Smooth muscle cell (in vitro differentiated cells): ENCODE results near the gene ITPKC. TPM values are rescaled to one million over a fixed set of nuclear protein-coding genes. Genes with fewer than 3 reads are reported as not detected.

Experiments
- DNase-seq: peaks from one replicate; lab custom pipeline; 2025; ENCODE audit not compliant: unreplicated experiment; lab: John Stamatoyannopoulos, UW
- H2AFZ ChIP-seq: fragments of 200-600 bp; sonication (generic); 2 replicates; pipeline ENCODE4 v1.6.0; 2016; ENCODE audit warnings: antibody characterized with exemption, low read depth, mild to moderate bottlenecking
- H3F3A ChIP-seq: fragments of 200-600 bp; sonication (generic); 2 replicates; pipeline ENCODE4 v1.6.0; 2017; ENCODE audit warnings: antibody characterized with exemption, low read depth
- H3K27ac ChIP-seq: fragments of 200-600 bp; sonication (generic); 2 replicates; pipeline ENCODE4 v1.5.1; 2016; ENCODE audit warnings: low read depth, mild to moderate bottlenecking
- H3K27me3 ChIP-seq: fragments of 200-600 bp; sonication (generic); 2 replicates; pipeline ENCODE4 v1.6.1; 2016; ENCODE audit warnings: low read depth, mild to moderate bottlenecking
- H3K36me3 ChIP-seq: fragments of 200-600 bp; sonication (generic); 2 replicates; pipeline ENCODE4 v1.5.1; 2016; ENCODE audit warnings: low read depth
- H3K4me1 ChIP-seq: fragments of 200-600 bp; sonication (generic); 2 replicates; pipeline ENCODE4 v1.5.1; 2016; ENCODE audit warnings: low read depth
- H3K4me2 ChIP-seq: fragments of 200-600 bp; sonication (generic); 2 replicates; pipeline ENCODE4 v1.6.0; 2016; ENCODE audit warnings: mild to moderate bottlenecking
- H3K4me3 ChIP-seq: fragments of 200-600 bp; sonication (generic); 2 replicates; pipeline ENCODE4 v1.5.1; 2016; ENCODE audit warnings: mild to moderate bottlenecking
- H3K79me2 ChIP-seq: fragments of 200-600 bp; sonication (generic); 2 replicates; pipeline ENCODE4 v1.6.0; 2016; ENCODE audit warnings: low read depth, mild to moderate bottlenecking
- H3K9ac ChIP-seq: fragments of 200-600 bp; sonication (generic); 2 replicates; pipeline ENCODE4 v1.6.0; 2016; ENCODE audit warnings: low read depth
- H3K9me3 ChIP-seq: fragments of 200-600 bp; sonication (generic); replicated peaks from 2 replicates; pipeline ENCODE4 v1.5.1; 2016; ENCODE audit warnings: low read depth
- H4K20me1 ChIP-seq: fragments of 200-600 bp; sonication (generic); 2 replicates; pipeline ENCODE4 v1.6.0; 2016; ENCODE audit warnings: low read depth
- WGBS: methylation state at CpG from one replicate; pipeline ENCODE4 v1.1.7; 2016; ENCODE audit warnings: low lambda C conversion rate; 5-methylcytosine and 5-hydroxymethylcytosine counted together
- polyA plus RNA-seq: library from polyadenylated mRNA; unstranded; fragments of >200 nt; fragmentation: Nextera tagmentation; extraction: Ambion mirVana; gene quantifications from 2 replicates; pipeline ENCODE4 v1.2.1, GENCODE V29; 2016
- total RNA-seq: library from RNA; depleted of rRNA; stranded (reverse); fragments of >200 nt; gene quantifications from 2 replicates; pipeline ENCODE4 v1.2.3, GENCODE V29; 2014
- TF ChIP-seq, protein P1 (sequence below): fragments of 200-600 bp; sonication (generic); IDR thresholded peaks from 2 replicates; pipeline ENCODE4 v1.5.1; 2017; ENCODE audit warnings: borderline replicate concordance, mild to moderate bottlenecking, antibody characterized with exemption; ENCODE audit not compliant: insufficient read depth, poor library complexity, severe bottlenecking

ITPKC gene
- total and polyA plus RNA-seq, 2 experiments from 2014 or later = 24.1 to 25.0 TPM

DNA sequence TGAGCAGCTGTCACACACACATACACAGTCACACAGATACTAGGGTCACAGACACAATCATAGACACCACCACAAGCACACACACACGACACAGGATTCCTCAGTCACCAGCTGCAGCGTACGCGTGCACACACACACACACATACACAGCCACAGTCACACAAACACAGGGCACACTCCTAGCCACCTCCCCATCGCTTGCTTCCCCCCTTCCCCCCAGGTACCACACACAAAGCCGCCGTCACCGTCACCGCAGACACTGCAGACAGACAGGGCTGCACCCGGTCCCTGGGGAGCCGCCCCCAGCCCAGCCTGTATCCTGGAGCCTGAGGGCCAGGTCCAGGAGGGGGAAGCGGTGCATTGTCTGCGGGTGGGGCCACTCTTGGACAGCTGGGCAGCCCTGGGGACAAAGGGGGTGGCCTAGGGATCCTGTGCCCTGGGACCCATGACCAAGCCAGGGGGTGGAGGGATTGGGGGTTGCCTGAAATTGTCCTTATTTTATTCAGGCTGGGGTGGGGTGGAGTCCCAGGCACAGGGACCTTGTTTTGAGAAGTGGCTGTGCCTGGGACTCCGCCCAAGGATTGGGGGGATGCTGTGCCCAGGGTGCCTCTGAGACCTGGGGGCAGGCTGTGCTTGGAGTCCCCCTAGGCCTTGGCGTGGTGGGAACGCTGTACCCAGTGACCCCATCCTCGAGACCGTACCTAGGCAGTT lies 27.4 kb upstream of the ITPKC start:
- Histone ChIP-seq H3K4me2 (peak overlapping the region; percentile 98), H4K20me1 (peaks cover 42% of the 10 kb centered on the region), H3K79me2 (peaks cover 30% of the 10 kb centered on the region), H3K9me3 (no peaks in the 10 kb centered on the region), H3K4me3 (peak overlapping the region; percentile 89), H3K4me1 (peaks cover 17% of the 10 kb centered on the region), H3K27me3 (no peaks in the 10 kb centered on the region), H3K27ac (peak overlapping the region; percentile 13), H3F3A (no peaks in the 10 kb centered on the region), H3K36me3 (no peaks in the 10 kb centered on the region), H3K9ac (peak overlapping the region; percentile 71), H2AFZ (no peak overlapping the region)
- 17% methylated on average over 18 of the region's 18 CpGs for WGBS
- DNase-seq = no peak
- TF ChIP-seq, protein P1, sequence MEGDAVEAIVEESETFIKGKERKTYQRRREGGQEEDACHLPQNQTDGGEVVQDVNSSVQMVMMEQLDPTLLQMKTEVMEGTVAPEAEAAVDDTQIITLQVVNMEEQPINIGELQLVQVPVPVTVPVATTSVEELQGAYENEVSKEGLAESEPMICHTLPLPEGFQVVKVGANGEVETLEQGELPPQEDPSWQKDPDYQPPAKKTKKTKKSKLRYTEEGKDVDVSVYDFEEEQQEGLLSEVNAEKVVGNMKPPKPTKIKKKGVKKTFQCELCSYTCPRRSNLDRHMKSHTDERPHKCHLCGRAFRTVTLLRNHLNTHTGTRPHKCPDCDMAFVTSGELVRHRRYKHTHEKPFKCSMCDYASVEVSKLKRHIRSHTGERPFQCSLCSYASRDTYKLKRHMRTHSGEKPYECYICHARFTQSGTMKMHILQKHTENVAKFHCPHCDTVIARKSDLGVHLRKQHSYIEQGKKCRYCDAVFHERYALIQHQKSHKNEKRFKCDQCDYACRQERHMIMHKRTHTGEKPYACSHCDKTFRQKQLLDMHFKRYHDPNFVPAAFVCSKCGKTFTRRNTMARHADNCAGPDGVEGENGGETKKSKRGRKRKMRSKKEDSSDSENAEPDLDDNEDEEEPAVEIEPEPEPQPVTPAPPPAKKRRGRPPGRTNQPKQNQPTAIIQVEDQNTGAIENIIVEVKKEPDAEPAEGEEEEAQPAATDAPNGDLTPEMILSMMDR = no peak

DNA sequence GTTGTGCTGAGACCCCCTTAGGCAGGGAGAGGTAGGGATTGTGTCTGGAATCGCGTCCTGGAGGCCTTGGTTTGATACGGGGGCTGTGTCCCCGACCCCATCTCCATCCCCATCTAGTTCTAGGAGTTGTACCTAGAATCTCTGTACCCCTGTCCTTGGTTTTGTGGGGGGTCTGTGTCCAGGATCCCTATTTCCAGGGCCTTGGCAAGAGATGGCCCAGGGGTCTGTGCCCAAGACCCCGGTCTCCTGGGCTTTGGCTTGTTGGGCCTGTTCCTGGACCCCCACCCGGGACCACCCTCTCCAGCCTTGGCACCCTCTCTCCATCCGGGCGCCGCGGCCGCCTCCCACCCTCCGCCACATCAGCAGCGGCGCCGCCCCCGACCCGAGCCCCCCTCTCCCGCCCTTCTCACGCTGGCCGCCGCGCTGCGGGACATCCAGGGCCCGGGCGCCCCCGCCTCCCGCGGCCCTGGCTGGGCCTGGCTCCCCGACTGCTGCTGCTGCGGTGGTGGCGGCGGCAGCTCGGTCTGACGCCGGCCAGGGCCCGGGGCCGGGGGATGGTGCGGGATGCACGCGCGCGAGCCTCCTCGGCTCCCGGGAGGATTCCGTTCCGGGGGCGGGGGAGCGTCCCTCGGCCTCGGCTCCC lies 26.7 kb upstream of the ITPKC start, which contains the start of gene NUMBL:
TSS of gene NUMBL (minus strand) at position 602 of the 643 bp plus-strand sequence. CDS start at position 434, 168 bp downstream.
- Histone ChIP-seq H3K4me2 (peak within 1 kb of the TSS; percentile 98), H3K36me3 (no peaks in the 10 kb centered on the region), H3F3A (no peaks in the 10 kb centered on the region), H3K9me3 (no peaks in the 10 kb centered on the region), H3K4me3 (peak within 1 kb of the TSS; percentile 89), H3K4me1 (peaks cover 17% of the 10 kb centered on the region), H3K9ac (peak within 1 kb of the TSS; percentile 71), H3K27me3 (no peaks in the 10 kb centered on the region), H2AFZ (peak within 1 kb of the TSS; percentile 45), H4K20me1 (peaks cover 36% of the 10 kb centered on the region), H3K79me2 (peaks cover 30% of the 10 kb centered on the region), H3K27ac (peak within 1 kb of the TSS; percentile 70)
- TF ChIP-seq, protein P1 = no peak
- WGBS = 1% methylated on average over 31 of the region's 50 CpGs
- DNase-seq = no peak

DNA sequence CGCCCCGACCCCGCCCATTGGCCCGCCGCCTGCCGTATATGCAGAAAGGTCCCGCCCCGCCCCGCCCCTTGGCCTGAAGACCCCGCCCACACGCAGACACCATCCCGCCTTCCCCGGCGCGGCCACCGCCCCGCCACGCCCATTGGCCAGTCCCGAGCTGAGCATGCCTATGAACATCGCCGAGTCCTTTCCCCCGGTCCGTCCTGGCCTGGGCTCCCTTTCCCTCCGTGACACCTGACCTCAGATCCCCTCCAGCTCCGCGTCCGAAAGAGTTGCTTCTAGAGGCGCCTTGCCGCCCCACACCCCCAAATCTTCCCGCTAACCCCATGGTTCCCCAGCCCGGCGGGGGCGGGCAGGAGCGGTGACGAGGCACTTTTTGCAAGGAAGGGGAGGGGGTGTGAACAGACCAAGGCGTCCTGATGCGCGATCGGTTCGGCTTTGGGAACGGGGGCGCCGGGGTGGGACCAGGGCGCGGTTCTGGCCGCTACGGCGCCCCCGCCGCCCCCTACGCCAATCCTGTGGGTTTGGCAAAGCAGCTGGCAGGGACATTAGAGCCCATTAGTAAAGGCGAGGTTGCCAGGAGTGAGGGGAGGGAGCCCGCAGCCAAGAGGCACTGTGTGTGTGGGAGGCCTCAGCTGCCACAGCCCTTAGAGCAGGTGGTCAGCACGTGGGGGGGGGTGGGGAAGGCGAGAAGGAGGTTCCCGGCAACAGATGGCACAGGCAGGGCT lies 26.1 kb upstream of the ITPKC start:
- H3K79me2 ChIP-seq = peaks cover 30% of the 10 kb centered on the region
- H3K9ac ChIP-seq = peak overlapping the region; percentile 63
- H3K27me3 ChIP-seq = no peaks in the 10 kb centered on the region
- TF ChIP-seq, protein P1 = no peak
- peak overlapping the region; percentile 89 for H3K4me3 ChIP-seq
- H3K36me3 ChIP-seq = no peaks in the 10 kb centered on the region
- H3K9me3 ChIP-seq = no peaks in the 10 kb centered on the region
- peak overlapping the region; percentile 70 for H3K27ac ChIP-seq
- H3K4me1 ChIP-seq = peaks cover 17% of the 10 kb centered on the region
- peak overlapping the region; percentile 45 for H2AFZ ChIP-seq
- peaks cover 31% of the 10 kb centered on the region for H4K20me1 ChIP-seq
- no peaks in the 10 kb centered on the region for H3F3A ChIP-seq
- DNase-seq = peak; percentile 89
- H3K4me2 ChIP-seq = peak overlapping the region; percentile 98
- 5% methylated on average over 17 of the region's 56 CpGs for WGBS
